K562 (cell line): Measurements from ENCODE around the gene ABCA13. TPM values are rescaled to one million over a fixed set of nuclear protein-coding genes. Genes with fewer than 3 reads are reported as not detected.

Experiments
- ATF1 ChIP-seq, 2 experiments: fragments of 450-650 bp in 1 of 2; IDR thresholded peaks; 2 replicates each; pipeline ENCODE4 v1.6.1; 2016; ENCODE audit warnings: missing compliant biosample characterization in 1 of 2, missing genetic modification characterization in 1 of 2
- ATF4 ChIP-seq: fragments of 450-650 bp; formaldehyde crosslinking; IDR thresholded peaks from 2 replicates; pipeline ENCODE4 v1.4.0; 2022; ENCODE audit warnings: mild to moderate bottlenecking, moderate library complexity
- DMBX1 ChIP-seq: fragments of 250-450 bp; sonication (Bioruptor Pico); IDR thresholded peaks from 2 replicates; pipeline ENCODE4 v1.8.0; 2022; ENCODE audit warnings: inconsistent platforms, mild to moderate bottlenecking, moderate library complexity, borderline replicate concordance
- HOXB6 ChIP-seq: fragments of 250-450 bp; sonication (Bioruptor Pico); IDR thresholded peaks from 2 replicates; pipeline ENCODE4 v1.5.1; 2022; ENCODE audit warnings: mild to moderate bottlenecking, borderline replicate concordance
- MTF1 ChIP-seq: fragments of 250-450 bp; sonication (Bioruptor Pico); IDR thresholded peaks from 2 replicates; pipeline ENCODE4 v1.9.0; 2021; ENCODE audit warnings: moderate library complexity, mild to moderate bottlenecking, inconsistent platforms, borderline replicate concordance
- RAD21 ChIP-seq, 2 experiments: fragments of 250-450 bp in 1 of 2; fragments of 450-650 bp in 1 of 2; sonication (Bioruptor Pico) in 1 of 2; formaldehyde crosslinking in 1 of 2; IDR thresholded peaks in 1 of 2; conservative IDR thresholded peaks in 1 of 2; 2 replicates each; pipeline versions ENCODE4 v1.4.0 to v1.8.0; 2020 to 2022; ENCODE audit warnings: mild to moderate bottlenecking in 2 of 2, moderate library complexity in 1 of 2
- SMAD4 ChIP-seq: fragments of 250-450 bp; sonication (Bioruptor Pico); conservative IDR thresholded peaks from 2 replicates; pipeline ENCODE4 v1.8.0; 2021; ENCODE audit warnings: inconsistent platforms, mild to moderate bottlenecking, moderate library complexity
- TCFL5 ChIP-seq: fragments of 250-450 bp; sonication (Bioruptor Pico); conservative IDR thresholded peaks from 2 replicates; pipeline ENCODE4 v1.6.1; 2021; ENCODE audit warnings: mild to moderate bottlenecking, moderate library complexity, matching md5 sums
- ZBTB9 ChIP-seq: fragments of 450-650 bp; formaldehyde crosslinking; IDR thresholded peaks from 2 replicates; pipeline ENCODE4 v1.4.0; 2020; ENCODE audit warnings: mild to moderate bottlenecking, moderate library complexity
- ZNF140 ChIP-seq: fragments of 250-450 bp; sonication (Bioruptor Pico); IDR thresholded peaks from 2 replicates; pipeline ENCODE4 v1.8.0; 2021; ENCODE audit warnings: moderate library complexity, mild to moderate bottlenecking, inconsistent platforms
- ZNF280A ChIP-seq: fragments of 450-650 bp; IDR thresholded peaks from 2 replicates; pipeline ENCODE4 v1.6.1; 2018; ENCODE audit warnings: mild to moderate bottlenecking, low read depth; ENCODE audit not compliant: partially characterized antibody
- ZNF318 ChIP-seq, 2 experiments: fragments of 450-650 bp; IDR thresholded peaks; 2 replicates each; pipeline ENCODE4 v1.6.1; 2016; ENCODE audit warnings: mild to moderate bottlenecking in 2 of 2, borderline replicate concordance in 1 of 2, low read depth in 1 of 2, moderate library complexity in 1 of 2
- ZNF449 ChIP-seq: fragments of 250-450 bp; sonication (Bioruptor Pico); IDR thresholded peaks from 2 replicates; pipeline ENCODE4 v1.8.0; 2022; ENCODE audit warnings: moderate library complexity, mild to moderate bottlenecking, inconsistent platforms
- polyA plus RNA-seq, 8 experiments: library from polyadenylated mRNA; depleted of rRNA in 4 of 8; stranded (reverse) in 5 of 8; unstranded in 3 of 8; fragments of >200 nt; fragmentation: Nextera tagmentation in 2 of 8; fragmentation: Illumina TruSeq in 1 of 8; extraction: Ambion mirVana in 2 of 8; extraction: Trizol in 1 of 8; gene quantifications; 2 replicates each; pipeline versions ENCODE4 v1.2.1 to v1.2.3, GENCODE V29; 2011 to 2014; ENCODE audit warnings: inconsistent platforms in 1 of 8, missing spikeins in 1 of 8
- total RNA-seq, 7 experiments: library from RNA; depleted of rRNA in 6 of 7; stranded (reverse); fragments of >200 nt in 6 of 7; fragmentation: Illumina TruSeq in 2 of 7; extraction: Trizol in 2 of 7; gene quantifications; 2 replicates each; pipeline versions ENCODE4 v1.2.1 to v1.2.3, GENCODE V29; 2011 to 2021; ENCODE audit warnings: low replicate concordance in 1 of 7

Gene ABCA13
- total and polyA plus RNA-seq, 9 of the 15 experiments (the other 6 are each of a cell fraction or from before 2014, with no cell fraction given) = 0.14 to 1.5 (median 0.38) TPM

- TF ChIP-seq ZNF449 (CRISPR knock-in tag) = peak; percentile 89
- peak; percentile 79; the same call in 1 of the 2 replicates for TF ChIP-seq ZBTB9 (CRISPR knock-in tag)
- TF ChIP-seq ZNF280A = no peak
- TF ChIP-seq SMAD4 (CRISPR knock-in tag) = peak; percentile 47; the same call in 1 of the 2 replicates
- no peak for TF ChIP-seq HOXB6
- TF ChIP-seq ATF4 (CRISPR knock-in tag) = peak; percentile 81
- TF ChIP-seq ATF1 (CRISPR knock-in tag; IDR thresholded peaks at IDR 0.05) = no peak
- TF ChIP-seq ATF1 (tag; IDR thresholded peaks at IDR 0.05) = no peak
- TF ChIP-seq TCFL5 = peak; percentile 89
- TF ChIP-seq MTF1 (CRISPR knock-in tag) = no peak
- TF ChIP-seq ZNF318 (IDR thresholded peaks at IDR 0.05; ENCODE audit: borderline replicate concordance in 1 of 2, low read depth in 1 of 2) = no peak
- peak; percentile 98 for TF ChIP-seq DMBX1
- TF ChIP-seq RAD21 (CRISPR knock-in tag; conservative IDR thresholded peaks at IDR 0.05 in 1 of 2, IDR thresholded peaks at IDR 0.05 in 1 of 2) = no peak
- 0 out of 2 replicates have a peak, but pooled peaks have one; percentile 43 for TF ChIP-seq ZNF140 (CRISPR knock-in tag)
These were observed 301.4 kb downstream of the ABCA13 start (continued) for GRCh38 chr7:48472640-48473039.
